IMR-90 (cell line): ENCODE data around the gene SFTPB. TPM values are rescaled to one million over a fixed set of nuclear protein-coding genes. Genes with fewer than 3 reads are reported as not detected.

Source experiments
- ATAC-seq: fragments of 200-7000 bp; cut with Tn5 transposase; 2 replicates; pipeline ENCODE4 v1.9.1; 2020; ENCODE audit warnings: low read depth, mild to moderate bottlenecking, moderate library complexity
- BruUV-seq: library from RNA; stranded (reverse); fragments of 400-500 nt; replicated peaks from 2 replicates; lab custom pipeline; 2021; lab: Mats Ljungman, UMichigan
- CTCF ChIA-PET: fragments of 300-600 bp; formaldehyde crosslinking; extraction: SDS; loops from one replicate; lab custom pipeline; 2021; ENCODE audit warnings: antibody characterized with exemption; lab: Yijun Ruan, JAX
- POLR2A ChIA-PET: fragments of 300-600 bp; sonication (Branson Sonifier 250); formaldehyde crosslinking; loops from one replicate; lab custom pipeline; 2022; ENCODE audit warnings: antibody characterized with exemption; ENCODE audit not compliant: unreplicated experiment; lab: Charles Lee
- DNase-seq: peaks from one replicate; pipeline ENCODE4 v3.0.0; 2013
- H2AFZ ChIP-seq: replicated peaks from 2 replicates; pipeline ENCODE3; 2013; ENCODE audit warnings: low read length, mild to moderate bottlenecking; ENCODE audit not compliant: poor library complexity
- H2AK5ac ChIP-seq: 2 replicates; pipeline ENCODE4 v1.6.1; 2013; ENCODE audit warnings: low read depth, low read length, inconsistent platforms
- H2AK9ac ChIP-seq: replicated peaks from 2 replicates; pipeline ENCODE3; 2013; ENCODE audit warnings: mild to moderate bottlenecking, low read depth, low read length, moderate library complexity; ENCODE audit not compliant: poor library complexity
- H2BK120ac ChIP-seq: 2 replicates; pipeline ENCODE4 v1.6.1; 2013; ENCODE audit warnings: low read depth, low read length, inconsistent platforms
- H2BK15ac ChIP-seq: 3 replicates; pipeline ENCODE4 v1.6.1; 2013; ENCODE audit warnings: low read depth, low read length, inconsistent platforms
- H2BK20ac ChIP-seq: 2 replicates; pipeline ENCODE4 v1.6.1; 2013; ENCODE audit warnings: low read depth, mild to moderate bottlenecking, inconsistent platforms, low read length, moderate library complexity
- H2BK5ac ChIP-seq: 2 replicates; pipeline ENCODE4 v1.6.1; 2013; ENCODE audit warnings: mild to moderate bottlenecking, low read depth, low read length, inconsistent platforms; ENCODE audit not compliant: poor library complexity, severe bottlenecking
- H3K14ac ChIP-seq: replicated peaks from 2 replicates; pipeline ENCODE4 v1.6.1; 2013; ENCODE audit warnings: low read depth, low read length, inconsistent platforms
- H3K18ac ChIP-seq: 2 replicates; pipeline ENCODE4 v1.6.1; 2013; ENCODE audit warnings: low read depth, low read length, control low read depth
- H3K23ac ChIP-seq: 2 replicates; pipeline ENCODE4 v1.6.1; 2013; ENCODE audit warnings: low read depth, low read length, inconsistent platforms
- H3K27ac ChIP-seq: 2 replicates; pipeline ENCODE4 v1.5.1; 2013; ENCODE audit warnings: mild to moderate bottlenecking, control low read depth, low read length; ENCODE audit not compliant: insufficient read depth
- H3K27me3 ChIP-seq: 2 replicates; pipeline ENCODE4 v1.6.1; 2013; ENCODE audit warnings: low read length; ENCODE audit not compliant: control insufficient read depth, insufficient read depth
- H3K36me3 ChIP-seq: 2 replicates; pipeline ENCODE4 v1.6.1; 2013; ENCODE audit warnings: low read length, mixed read lengths; ENCODE audit not compliant: control insufficient read depth, insufficient read depth
- H3K4ac ChIP-seq: 2 replicates; pipeline ENCODE4 v1.6.1; 2013; ENCODE audit warnings: low read depth, low read length, inconsistent platforms
- H3K4me1 ChIP-seq: 2 replicates; pipeline ENCODE4 v1.6.1; 2013; ENCODE audit warnings: low read length, mixed read lengths; ENCODE audit not compliant: control insufficient read depth, insufficient read depth
- H3K4me2 ChIP-seq: 2 replicates; pipeline ENCODE4 v1.6.1; 2013; ENCODE audit warnings: low read depth, mild to moderate bottlenecking, control low read depth, low read length, moderate library complexity
- H3K4me3 ChIP-seq: 2 replicates; pipeline ENCODE4 v1.5.1; 2013; ENCODE audit warnings: low read depth, mild to moderate bottlenecking, control low read depth, low read length, moderate library complexity; ENCODE audit not compliant: insufficient read depth
- H3K56ac ChIP-seq: 2 replicates; pipeline ENCODE4 v1.6.1; 2013; ENCODE audit warnings: low read length, inconsistent platforms; ENCODE audit not compliant: insufficient read depth; ENCODE audit errors: extremely low read depth
- H3K79me1 ChIP-seq, 2 experiments: 2 replicates each; pipeline ENCODE4 v1.6.1; 2013; ENCODE audit warnings: low read length in 2 of 2, inconsistent platforms in 1 of 2, low read depth in 1 of 2
- H3K9ac ChIP-seq: 2 replicates; pipeline ENCODE4 v1.6.1; 2013; ENCODE audit warnings: low read depth, low read length, control low read depth
- H3K9me1 ChIP-seq: 2 replicates; pipeline ENCODE4 v1.6.1; 2013; ENCODE audit warnings: low read length, inconsistent platforms; ENCODE audit not compliant: insufficient read depth
- H3K9me3 ChIP-seq: 2 replicates; pipeline ENCODE4 v1.6.1; 2013; ENCODE audit warnings: low read length; ENCODE audit not compliant: control insufficient read depth, insufficient read depth
- H4K20me1 ChIP-seq: 2 replicates; pipeline ENCODE4 v1.6.1; 2013; ENCODE audit warnings: low read length, inconsistent platforms; ENCODE audit not compliant: insufficient read depth
- H4K5ac ChIP-seq: 2 replicates; pipeline ENCODE4 v1.6.1; 2013; ENCODE audit warnings: mild to moderate bottlenecking, low read depth, low read length, control low read depth
- H4K8ac ChIP-seq, 2 experiments: 2 replicates each; pipeline ENCODE4 v1.6.1; 2013; ENCODE audit warnings: low read depth in 2 of 2, low read length in 2 of 2, control low read depth in 1 of 2, inconsistent platforms in 1 of 2
- H4K91ac ChIP-seq: 2 replicates; pipeline ENCODE4 v1.6.1; 2013; ENCODE audit warnings: low read depth, low read length, inconsistent platforms; ENCODE audit not compliant: insufficient read depth
- CEBPB ChIP-seq: IDR thresholded peaks from 2 replicates; pipeline ENCODE4 v1.6.1; 2012; ENCODE audit warnings: low read depth, low read length, improper control_type of control experiment
- CHD1 ChIP-seq: IDR thresholded peaks from 2 replicates; pipeline ENCODE4 v1.6.1; 2012; ENCODE audit warnings: low read depth, low read length, improper control_type of control experiment
- ELK1 ChIP-seq: fragments of 150-350 bp; IDR thresholded peaks from 2 replicates; pipeline ENCODE4 v1.6.1; 2016; ENCODE audit warnings: low read depth, mild to moderate bottlenecking, low read length, moderate library complexity, borderline replicate concordance
- MAFK ChIP-seq: IDR thresholded peaks from 2 replicates; pipeline ENCODE4 v1.6.1; 2012; ENCODE audit warnings: low read depth, low read length, improper control_type of control experiment
- NFE2L2 ChIP-seq: fragments of 150-350 bp; IDR thresholded peaks from 2 replicates; pipeline ENCODE4 v1.6.1; 2016; ENCODE audit warnings: low read depth, mild to moderate bottlenecking, low read length
- POLR2A ChIP-seq: IDR thresholded peaks from 2 replicates; pipeline ENCODE4 v1.6.1; 2012; ENCODE audit warnings: mild to moderate bottlenecking, low read depth, low read length
- RAD21 ChIP-seq: IDR thresholded peaks from 2 replicates; pipeline ENCODE4 v1.6.1; 2012; ENCODE audit warnings: low read length, improper control_type of control experiment
- RCOR1 ChIP-seq: IDR thresholded peaks from 2 replicates; pipeline ENCODE4 v1.6.1; 2012; ENCODE audit warnings: mild to moderate bottlenecking, low read length, improper control_type of control experiment; ENCODE audit not compliant: insufficient replicate concordance
- USF2 ChIP-seq: fragments of 150-350 bp; IDR thresholded peaks from 2 replicates; pipeline ENCODE4 v1.6.1; 2017; ENCODE audit warnings: mild to moderate bottlenecking, antibody characterized with exemption, low read length, low read depth
- WGBS, 2 experiments: methylation state at CpG; one replicate each; pipeline versions ENCODE4 v1.1.5 to v1.1.7; 2013; ENCODE audit warnings: missing lambda C conversion rate in 2 of 2; ENCODE audit not compliant: insufficient read length in 1 of 2; ENCODE audit errors: extremely low coverage in 2 of 2; 5-methylcytosine and 5-hydroxymethylcytosine counted together
- dilution Hi-C: fragments of 300-500 bp; cut with HindIII; formaldehyde crosslinking; loops from one replicate; pipeline ENCODE4 v1.14.3; 2018; ENCODE audit warnings: low sequenced_read_pairs; ENCODE audit not compliant: unreplicated experiment
- in situ Hi-C: fragments of 300-500 bp; cut with MboI; formaldehyde crosslinking; loops from 3 replicates; pipeline ENCODE4 v1.14.3; 2019; ENCODE audit warnings: low sequenced_read_pairs, inconsistent platforms, mixed read lengths
- intact Hi-C: fragments of 100-400 bp; cut with micrococcal nuclease; formaldehyde crosslinking; loops from 2 replicates; pipeline ENCODE4 v1.10.0; 2022
- polyA plus RNA-seq, 3 experiments: library from polyadenylated mRNA; depleted of rRNA; stranded (reverse); fragments of >200 nt; gene quantifications; 2 replicates each; pipeline ENCODE4 v1.2.3, GENCODE V29; 2012; ENCODE audit warnings: low replicate concordance in 1 of 3
- total RNA-seq: library from RNA; depleted of rRNA; stranded (reverse); fragments of >200 nt; gene quantifications from 2 replicates; pipeline ENCODE4 v1.2.3, GENCODE V29; 2012
- TF ChIP-seq, protein P1 (sequence below): conservative IDR thresholded peaks from 2 replicates; pipeline ENCODE4 v1.5.1; 2012; ENCODE audit warnings: mild to moderate bottlenecking, low read depth, low read length, improper control_type of control experiment

Gene SFTPB
- total and polyA plus RNA-seq, 2 of the 4 experiments (the other 2 are of a cell fraction): not detected

GRCh38 chr2:85646166-85646565 is 21.8 kb downstream of the SFTPB start (continued):
- TF ChIP-seq MAFK (no peak), CHD1 (no peak), RAD21 (no peak), NFE2L2 (no peak)

DNA sequence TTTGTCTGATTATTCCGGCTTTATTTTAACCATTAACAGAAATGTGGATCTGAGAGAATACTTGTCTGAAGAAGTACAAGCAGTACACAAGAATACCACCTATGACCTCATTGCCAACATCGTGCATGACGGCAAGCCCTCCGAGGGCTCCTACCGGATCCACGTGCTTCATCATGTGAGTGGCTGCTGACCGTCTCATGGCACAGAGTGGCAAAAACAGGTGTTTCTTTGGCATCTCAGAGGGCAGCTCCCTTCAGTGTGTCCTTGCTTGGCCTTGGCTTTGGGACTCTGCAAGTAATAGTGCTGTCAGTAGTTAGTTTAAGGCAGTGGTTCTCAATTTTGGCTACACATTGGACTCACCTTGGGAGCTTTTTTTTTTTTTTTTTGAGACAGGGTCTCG is 23.1 kb downstream of the SFTPB start:
- Histone ChIP-seq H3K4me2 (no peak overlapping the region), H2BK20ac (no peak overlapping the region), H4K20me1 (peaks cover 14% of the 10 kb centered on the region; the same call in 1 of the 2 replicates), H3K56ac (no peak overlapping the region), H3K14ac (no peak overlapping the region), H3K9ac (no peak overlapping the region), H3K27ac (no peak overlapping the region), H4K8ac (no peak overlapping the region), H2BK5ac (no peak overlapping the region), H4K91ac (no peak overlapping the region), H2BK15ac (no peak overlapping the region), H3K79me1 (peaks cover 12 to 15% of the 10 kb centered on the region in 2 experiments; a peak in 3 of 4 replicates), H2AK9ac (no peak overlapping the region), H4K5ac (no peak overlapping the region), H3K23ac (no peak overlapping the region), H3K18ac (no peak overlapping the region), H3K9me3 (no peaks in the 10 kb centered on the region), H3K36me3 (peaks cover 58% of the 10 kb centered on the region), H2AK5ac (no peak overlapping the region), H3K27me3 (no peaks in the 10 kb centered on the region), H3K4me3 (no peak overlapping the region), H3K4me1 (peaks cover 13% of the 10 kb centered on the region), H2BK120ac (no peak overlapping the region), H3K9me1 (peaks cover 7% of the 10 kb centered on the region), H2AFZ (no peak overlapping the region), H3K4ac (no peak overlapping the region)
- TF ChIP-seq ELK1 (no peak), CEBPB (no peak), CHD1 (no peak), POLR2A (no peak), USF2 (no peak), RCOR1 (no peak), NFE2L2 (no peak)
- TF ChIP-seq, protein P1, sequence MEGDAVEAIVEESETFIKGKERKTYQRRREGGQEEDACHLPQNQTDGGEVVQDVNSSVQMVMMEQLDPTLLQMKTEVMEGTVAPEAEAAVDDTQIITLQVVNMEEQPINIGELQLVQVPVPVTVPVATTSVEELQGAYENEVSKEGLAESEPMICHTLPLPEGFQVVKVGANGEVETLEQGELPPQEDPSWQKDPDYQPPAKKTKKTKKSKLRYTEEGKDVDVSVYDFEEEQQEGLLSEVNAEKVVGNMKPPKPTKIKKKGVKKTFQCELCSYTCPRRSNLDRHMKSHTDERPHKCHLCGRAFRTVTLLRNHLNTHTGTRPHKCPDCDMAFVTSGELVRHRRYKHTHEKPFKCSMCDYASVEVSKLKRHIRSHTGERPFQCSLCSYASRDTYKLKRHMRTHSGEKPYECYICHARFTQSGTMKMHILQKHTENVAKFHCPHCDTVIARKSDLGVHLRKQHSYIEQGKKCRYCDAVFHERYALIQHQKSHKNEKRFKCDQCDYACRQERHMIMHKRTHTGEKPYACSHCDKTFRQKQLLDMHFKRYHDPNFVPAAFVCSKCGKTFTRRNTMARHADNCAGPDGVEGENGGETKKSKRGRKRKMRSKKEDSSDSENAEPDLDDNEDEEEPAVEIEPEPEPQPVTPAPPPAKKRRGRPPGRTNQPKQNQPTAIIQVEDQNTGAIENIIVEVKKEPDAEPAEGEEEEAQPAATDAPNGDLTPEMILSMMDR: no peak
- ChIA-PET POLR2A (no interaction called here), CTCF (no interaction called here)
- no TSS peak for BruUV-seq
- intact Hi-C loops: no loop called here
- no peak for DNase-seq
- 94% methylated on average over 6 of the region's 8 CpGs; no CpG with 5 or more reads in 1 of the 2 experiments for whole genome bisulfite sequencing, 2 experiments
- dilution Hi-C loops: no loop called here
- in situ Hi-C loops: loop anchor here (5.0 kb wide), 1 partner anchor 62 kb away; no protein-coding TSS in a partner anchor
- no peak for ATAC-seq
